Mesenchymal stem cell (in vitro differentiated cells and primary cell): ENCODE measurements around the gene LRFN4.

Source experiments
- DNase-seq: peaks from one replicate; pipeline ENCODE4 v3.0.0-alpha.2; 2013
- H2AFZ ChIP-seq: one replicate; pipeline ENCODE4 v1.6.1; 2013; ENCODE audit warnings: low read depth, mild to moderate bottlenecking, control low read depth, inconsistent platforms, low read length, moderate library complexity
- H2AK5ac ChIP-seq: 2 replicates; pipeline ENCODE4 v1.6.1; 2013; ENCODE audit warnings: low read length, moderate library complexity, mild to moderate bottlenecking, inconsistent platforms; ENCODE audit not compliant: severe bottlenecking
- H2BK120ac ChIP-seq: one replicate; pipeline ENCODE4 v1.6.1; 2013; ENCODE audit warnings: low read depth, mild to moderate bottlenecking, inconsistent platforms, low read length, moderate library complexity
- H2BK12ac ChIP-seq, 2 experiments: one replicate each; pipeline ENCODE4 v1.6.1; 2013; ENCODE audit warnings: inconsistent platforms in 2 of 2, low read length in 2 of 2, mild to moderate bottlenecking in 2 of 2, moderate library complexity in 2 of 2, control low read depth in 1 of 2
- H2BK15ac ChIP-seq: one replicate; pipeline ENCODE4 v1.6.1; 2013; ENCODE audit warnings: mild to moderate bottlenecking, low read depth, inconsistent platforms; ENCODE audit not compliant: poor library complexity, severe bottlenecking
- H2BK5ac ChIP-seq: 2 replicates; pipeline ENCODE4 v1.6.1; 2013; ENCODE audit warnings: low read depth, mild to moderate bottlenecking, low read length, control low read depth, inconsistent platforms; ENCODE audit not compliant: poor library complexity, severe bottlenecking
- H3K14ac ChIP-seq, 2 experiments: one replicate each; pipeline ENCODE4 v1.6.1; 2013; ENCODE audit warnings: inconsistent platforms in 2 of 2, low read length in 2 of 2, control low read depth in 1 of 2, mild to moderate bottlenecking in 1 of 2, moderate library complexity in 1 of 2
- H3K18ac ChIP-seq, 2 experiments: one replicate each; pipeline ENCODE4 v1.6.1; 2013; ENCODE audit warnings: inconsistent platforms in 2 of 2, low read length in 2 of 2, control low read depth in 1 of 2, low read depth in 1 of 2, mild to moderate bottlenecking in 1 of 2
- H3K23ac ChIP-seq, 2 experiments: one replicate each; pipeline ENCODE4 v1.6.1; 2013; ENCODE audit warnings: inconsistent platforms in 2 of 2, low read length in 2 of 2, mild to moderate bottlenecking in 2 of 2, moderate library complexity in 2 of 2, control low read depth in 1 of 2
- H3K27ac ChIP-seq: 2 replicates; pipeline ENCODE4 v1.5.1; 2013; ENCODE audit warnings: mild to moderate bottlenecking, moderate library complexity, low read length, control low read depth, inconsistent platforms; ENCODE audit not compliant: poor library complexity, severe bottlenecking
- H3K27me3 ChIP-seq, 2 experiments: 2 replicates each; pipeline versions ENCODE4 v1.6.1 to v1.7.0; 2013; ENCODE audit warnings: low read length in 2 of 2, mild to moderate bottlenecking in 2 of 2, moderate library complexity in 2 of 2, control low read depth in 1 of 2, inconsistent platforms in 1 of 2; ENCODE audit not compliant: control insufficient read depth in 1 of 2, insufficient read depth in 1 of 2
- H3K36me3 ChIP-seq, 2 experiments: 2 replicates each; pipeline versions ENCODE4 v1.6.1 to v1.7.0; 2013; ENCODE audit warnings: low read length in 2 of 2, control low read depth in 1 of 2, inconsistent platforms in 1 of 2, low read depth in 1 of 2, mild to moderate bottlenecking in 1 of 2; ENCODE audit not compliant: insufficient read depth in 2 of 2, control insufficient read depth in 1 of 2
- H3K4ac ChIP-seq, 2 experiments: one replicate each; pipeline ENCODE4 v1.6.1; 2013; ENCODE audit warnings: inconsistent platforms in 2 of 2, low read length in 2 of 2, mild to moderate bottlenecking in 2 of 2, moderate library complexity in 2 of 2, control low read depth in 1 of 2, low read depth in 1 of 2
- H3K4me1 ChIP-seq: 2 replicates; pipeline ENCODE4 v1.6.1; 2013; ENCODE audit warnings: low read depth, low read length, control low read depth; ENCODE audit not compliant: control insufficient read depth, insufficient read depth
- H3K4me2 ChIP-seq: 2 replicates; pipeline ENCODE4 v1.6.1; 2013; ENCODE audit warnings: low read length, mild to moderate bottlenecking, inconsistent platforms; ENCODE audit not compliant: poor library complexity, severe bottlenecking
- H3K4me3 ChIP-seq, 2 experiments: 2 replicates each; pipeline versions ENCODE4 v1.5.1 to v1.7.0; 2013; ENCODE audit warnings: low read length in 2 of 2, mild to moderate bottlenecking in 2 of 2, control low read depth in 1 of 2, low read depth in 1 of 2; ENCODE audit not compliant: insufficient read depth in 1 of 2
- H3K79me1 ChIP-seq: replicated peaks from 2 replicates; pipeline ENCODE4 v1.6.1; 2013; ENCODE audit warnings: mild to moderate bottlenecking, control low read depth, low read length, inconsistent platforms; ENCODE audit not compliant: poor library complexity, severe bottlenecking
- H3K9ac ChIP-seq: 2 replicates; pipeline ENCODE4 v1.7.0; 2013; ENCODE audit warnings: mild to moderate bottlenecking, low read length, moderate library complexity
- H3K9me3 ChIP-seq: 2 replicates; pipeline ENCODE4 v1.7.0; 2013; ENCODE audit warnings: mild to moderate bottlenecking, low read length; ENCODE audit not compliant: control insufficient read depth
- H4K8ac ChIP-seq: one replicate; pipeline ENCODE4 v1.6.1; 2013; ENCODE audit warnings: inconsistent platforms, mild to moderate bottlenecking, low read length, moderate library complexity
- H4K91ac ChIP-seq: one replicate; pipeline ENCODE4 v1.6.1; 2013; ENCODE audit warnings: mild to moderate bottlenecking, low read length, inconsistent platforms
- WGBS: methylation state at CpG from one replicate; pipeline ENCODE4 v1.1.7; 2013; ENCODE audit warnings: mixed read lengths; 5-methylcytosine and 5-hydroxymethylcytosine counted together

LRFN4 gene

DNA sequence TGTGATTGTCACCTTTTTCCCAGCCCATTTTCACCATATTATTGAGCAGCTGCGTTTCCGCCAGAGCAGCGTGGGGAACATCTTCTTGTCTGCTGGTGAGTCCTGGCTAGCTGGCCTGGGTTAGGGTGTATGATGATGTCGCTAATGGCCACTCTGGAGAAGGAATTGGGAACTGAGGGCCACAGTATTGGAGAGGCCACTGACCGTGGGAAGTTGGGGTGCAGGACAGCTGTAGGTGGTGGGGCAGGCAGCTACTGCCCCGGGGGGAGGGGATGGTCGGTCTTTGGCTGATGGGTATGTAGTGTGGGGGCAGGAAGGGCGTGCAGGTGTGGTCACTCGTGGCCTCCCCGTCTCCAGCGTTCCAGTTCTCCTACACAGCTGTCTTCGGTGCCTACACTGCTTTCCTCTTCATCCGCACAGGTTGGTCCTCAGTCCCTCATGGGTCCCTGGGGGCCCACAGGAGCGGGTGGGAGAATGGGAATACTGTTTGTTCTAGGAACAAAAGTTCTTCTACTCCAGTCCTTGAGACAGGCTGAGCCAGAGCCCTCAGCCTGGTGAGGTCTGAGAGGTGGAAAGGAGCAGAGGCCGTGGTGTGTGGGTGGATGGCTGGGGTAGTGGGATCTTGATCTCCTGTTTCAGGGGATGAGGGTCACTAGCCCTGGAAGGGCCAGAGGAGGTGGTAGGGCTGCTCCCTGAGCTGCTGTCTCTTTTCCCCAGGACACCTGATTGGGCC is 11.6 kb upstream of the LRFN4 start:
- H4K8ac ChIP-seq = no peak overlapping the region
- no peak overlapping the region for H3K14ac ChIP-seq
- H3K4me1 ChIP-seq = peaks cover 21% of the 10 kb centered on the region
- peak overlapping the region in 1 of 2 experiments; percentile 100 for H3K4me3 ChIP-seq
- H2BK5ac ChIP-seq = no peak overlapping the region
- 94% methylated on average over 15 of the region's 15 CpGs for WGBS
- peaks cover 43 to 57% of the 10 kb centered on the region in 2 experiments for H3K36me3 ChIP-seq
- H4K91ac ChIP-seq = no peak overlapping the region
- no peak for DNase-seq
- no peaks in the 10 kb centered on the region for H3K27me3 ChIP-seq
- no peaks in the 10 kb centered on the region for H3K9me3 ChIP-seq
- no peak overlapping the region for H3K18ac ChIP-seq
- no peak overlapping the region for H3K4me2 ChIP-seq
- H3K9ac ChIP-seq = no peak overlapping the region
- no peak overlapping the region for H2BK12ac ChIP-seq
- no peak overlapping the region for H2BK120ac ChIP-seq
- no peak overlapping the region for H2BK15ac ChIP-seq
- H2AFZ ChIP-seq = no peak overlapping the region
- H3K23ac ChIP-seq = peak overlapping the region in 1 of 2 experiments; percentile 32
- H3K27ac ChIP-seq = no peak overlapping the region
- no peak overlapping the region for H2AK5ac ChIP-seq
- peaks cover 34% of the 10 kb centered on the region for H3K79me1 ChIP-seq
- no peak overlapping the region for H3K4ac ChIP-seq

DNA sequence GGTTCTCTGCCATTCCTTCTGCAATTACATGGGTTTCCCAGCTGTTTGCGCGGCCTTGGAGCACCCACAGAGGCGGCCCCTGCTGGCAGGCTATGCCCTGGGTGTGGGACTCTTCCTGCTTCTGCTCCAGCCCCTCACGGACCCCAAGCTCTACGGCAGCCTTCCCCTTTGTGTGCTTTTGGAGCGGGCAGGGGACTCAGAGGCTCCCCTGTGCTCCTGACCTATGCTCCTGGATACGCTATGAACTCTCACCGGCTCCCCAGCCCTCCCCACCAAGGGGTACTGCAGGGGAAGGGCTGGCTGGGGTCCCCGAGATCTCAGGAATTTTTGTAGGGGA is 11.0 kb upstream of the LRFN4 start:
- Histone ChIP-seq H3K14ac (no peak overlapping the region), H3K27me3 (no peaks in the 10 kb centered on the region), H3K36me3 (peaks cover 43 to 61% of the 10 kb centered on the region in 2 experiments), H4K8ac (no peak overlapping the region), H3K18ac (no peak overlapping the region), H3K4me1 (peaks cover 20% of the 10 kb centered on the region), H3K4me3 (no peak overlapping the region), H2BK5ac (no peak overlapping the region), H3K4ac (no peak overlapping the region), H2AK5ac (no peak overlapping the region), H2BK15ac (no peak overlapping the region), H3K27ac (no peak overlapping the region), H4K91ac (no peak overlapping the region), H3K79me1 (peaks cover 29% of the 10 kb centered on the region), H3K9ac (no peak overlapping the region), H2BK12ac (no peak overlapping the region), H2AFZ (no peak overlapping the region), H3K9me3 (no peaks in the 10 kb centered on the region), H3K23ac (no peak overlapping the region), H2BK120ac (no peak overlapping the region), H3K4me2 (no peak overlapping the region)
- WGBS = 97% methylated on average over 9 of the region's 9 CpGs
- no peak for DNase-seq

DNA sequence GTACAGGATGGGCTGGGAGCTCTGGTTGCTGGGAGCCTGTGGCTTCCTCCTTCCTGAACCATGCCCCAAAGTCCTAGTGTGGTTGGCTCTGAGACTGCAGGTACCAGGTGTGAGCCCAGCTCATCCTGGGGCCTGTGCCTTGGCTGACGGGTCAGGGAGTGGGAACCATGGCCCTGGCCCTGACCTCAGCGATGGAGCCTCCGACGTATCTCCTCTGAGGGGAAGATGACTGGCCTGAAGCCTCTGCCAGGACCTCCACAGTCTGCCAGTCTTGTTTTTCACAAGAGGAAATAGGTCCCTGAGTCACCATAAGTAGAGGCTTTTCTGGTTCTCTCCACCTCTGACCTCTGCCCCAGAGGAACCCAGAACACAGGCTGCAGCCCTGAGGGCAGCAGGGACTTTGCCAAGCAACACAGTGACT is 10.2 kb upstream of the LRFN4 start:
- Histone ChIP-seq H3K4me1 (peaks cover 25% of the 10 kb centered on the region), H3K14ac (no peak overlapping the region), H3K27me3 (no peaks in the 10 kb centered on the region), H3K4me2 (no peak overlapping the region), H2BK15ac (no peak overlapping the region), H3K36me3 (peaks cover 48 to 63% of the 10 kb centered on the region in 2 experiments), H2BK120ac (no peak overlapping the region), H2BK12ac (no peak overlapping the region), H3K4me3 (no peak overlapping the region), H2AK5ac (no peak overlapping the region), H3K9ac (no peak overlapping the region), H3K23ac (no peak overlapping the region), H3K4ac (no peak overlapping the region), H3K79me1 (peaks cover 26% of the 10 kb centered on the region), H3K27ac (no peak overlapping the region), H3K18ac (no peak overlapping the region), H2BK5ac (no peak overlapping the region), H4K8ac (no peak overlapping the region), H2AFZ (no peak overlapping the region), H4K91ac (no peak overlapping the region), H3K9me3 (no peaks in the 10 kb centered on the region)
- 90% methylated on average over 4 of the region's 4 CpGs for WGBS
- no peak for DNase-seq

DNA sequence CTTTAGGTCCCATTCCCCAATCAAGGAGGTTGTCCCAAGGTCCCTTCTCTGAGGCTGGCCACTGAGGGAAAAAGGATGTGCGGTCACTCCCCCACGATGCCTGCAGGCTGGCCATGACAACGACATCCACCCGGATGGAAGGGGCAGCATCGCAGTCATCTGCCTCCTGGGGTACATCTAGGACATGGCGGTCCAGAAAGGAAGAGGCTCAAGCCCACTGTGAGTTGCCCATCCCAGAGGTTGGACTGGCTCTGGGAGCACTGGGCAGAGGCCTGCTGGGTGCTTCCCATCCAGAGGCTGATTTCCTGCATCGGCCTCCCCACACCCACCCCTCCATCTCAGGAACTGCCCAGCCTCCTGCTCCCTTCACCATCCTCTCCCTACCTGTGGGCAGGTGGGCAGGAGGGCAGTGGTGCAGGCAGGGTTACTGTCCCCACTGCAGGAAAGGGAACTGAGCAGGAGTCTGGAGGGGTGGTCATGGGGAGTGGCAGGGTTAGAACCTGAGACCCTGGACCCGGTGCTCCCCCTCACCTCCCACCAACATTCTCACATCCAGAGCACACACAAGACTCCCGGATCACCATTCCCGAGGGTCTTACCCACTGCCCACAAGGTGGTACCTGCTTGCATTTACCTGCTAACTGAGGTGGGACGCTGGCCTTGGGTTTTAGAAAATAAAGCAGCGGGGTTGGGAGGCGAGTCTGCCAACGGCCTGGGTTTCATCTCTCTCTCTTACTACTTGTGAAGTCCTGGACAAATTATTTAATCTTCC is 9.2 kb upstream of the LRFN4 start:
- no peak overlapping the region for H2BK5ac ChIP-seq
- peaks cover 21% of the 10 kb centered on the region for H3K4me1 ChIP-seq
- no peak overlapping the region for H3K4me2 ChIP-seq
- no peak overlapping the region for H3K18ac ChIP-seq
- no peak overlapping the region for H2BK12ac ChIP-seq
- WGBS = 97% methylated on average over 12 of the region's 14 CpGs
- H3K79me1 ChIP-seq = peaks cover 22% of the 10 kb centered on the region
- H3K9me3 ChIP-seq = no peaks in the 10 kb centered on the region
- H2BK120ac ChIP-seq = no peak overlapping the region
- H2AFZ ChIP-seq = no peak overlapping the region
- H3K4me3 ChIP-seq = no peak overlapping the region
- H3K27ac ChIP-seq = no peak overlapping the region
- no peak overlapping the region for H3K9ac ChIP-seq
- H2BK15ac ChIP-seq = no peak overlapping the region
- H3K27me3 ChIP-seq = no peaks in the 10 kb centered on the region
- no peak overlapping the region for H4K8ac ChIP-seq
- peaks cover 48 to 69% of the 10 kb centered on the region in 2 experiments for H3K36me3 ChIP-seq
- H2AK5ac ChIP-seq = no peak overlapping the region
- no peak overlapping the region for H3K4ac ChIP-seq
- H4K91ac ChIP-seq = no peak overlapping the region
- H3K14ac ChIP-seq = no peak overlapping the region
- H3K23ac ChIP-seq = no peak overlapping the region
- no peak for DNase-seq
